ENCODE measurements around the gene FNDC7.

GRCh38 chr1:108685529-108685928, 27.2 kb upstream of the FNDC7 start:
- TF ChIP-seq CTCF (IDR thresholded peaks at IDR 0.05) (no peak), POLR2A (IDR thresholded peaks at IDR 0.05) (no peak)

All from uterus (tissue), 2 donors.